HG02763 (cell line): ENCODE measurements around the gene SRPRA.
"Not testable (repeated sequence)": the region's sequence is repeated elsewhere in the genome, so short reads cannot be mapped to it uniquely, and the experiment has no call there.

Source experiments
- ATAC-seq: cut with Tn5 transposase; IDR thresholded peaks from one replicate; pipeline ENCODE4 v1.9.1; 2021; ENCODE audit warnings: mild to moderate bottlenecking, moderate library complexity; ENCODE audit not compliant: unreplicated experiment

Gene SRPRA

GRCh38 chr11:126282736-126283591 lies 14.3 kb upstream of the SRPRA start, which contains the start of gene TIRAP:
TSS of gene TIRAP (plus strand) at chr11:126283093. CDS start at chr11:126290895, 7,802 bp downstream.
- ATAC-seq: peak; percentile 49

GRCh38 chr11:126282361-126282735 lies 13.7 kb upstream of the SRPRA start:
- no peak for ATAC-seq

DNA sequence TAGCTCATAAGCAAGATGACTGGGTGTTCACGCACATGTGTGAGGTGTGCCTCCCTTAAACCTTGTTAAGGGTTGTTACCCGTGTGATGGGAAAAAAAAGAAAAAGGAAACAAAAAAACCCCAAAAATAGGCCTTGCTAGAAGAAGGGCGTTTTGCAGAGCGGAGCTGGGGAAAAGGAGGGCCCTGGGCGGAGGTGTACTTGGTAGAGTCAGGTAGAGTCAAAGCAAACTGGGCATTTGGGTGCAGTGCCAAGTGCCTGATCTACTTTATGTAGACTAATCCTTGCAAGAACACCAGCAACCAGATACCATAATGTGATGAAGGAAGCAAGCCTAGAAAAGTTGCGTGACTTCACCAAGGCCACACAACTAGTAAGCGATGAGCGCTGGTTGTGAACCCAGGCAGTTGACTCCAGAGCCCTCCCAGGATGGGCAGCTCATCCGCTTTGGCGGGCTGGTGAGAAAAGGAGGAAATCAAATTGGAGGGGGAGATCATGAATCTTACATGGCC lies 13.0 kb upstream of the SRPRA start:
- ATAC-seq: no peak

DNA sequence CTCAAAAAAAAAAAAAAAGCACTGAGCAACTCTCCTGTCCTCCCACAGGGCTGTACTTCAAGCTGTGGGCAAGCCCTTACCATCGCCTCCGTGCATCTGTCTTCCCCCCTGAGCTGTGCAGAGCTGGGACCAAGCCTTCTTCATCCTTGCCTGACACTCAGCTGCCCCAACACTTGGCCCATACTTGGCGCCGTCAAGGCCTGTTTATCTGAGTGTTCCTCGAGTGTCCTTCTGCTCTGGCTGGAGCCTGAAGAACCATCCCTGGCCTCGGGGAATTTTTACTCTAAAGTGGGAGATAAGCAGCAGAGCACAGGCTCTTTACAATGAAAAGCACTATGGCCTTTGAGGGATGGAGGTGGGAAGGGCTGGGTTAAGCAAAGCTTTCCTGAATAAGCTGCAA lies 12.6 kb upstream of the SRPRA start:
- ATAC-seq: no peak

DNA sequence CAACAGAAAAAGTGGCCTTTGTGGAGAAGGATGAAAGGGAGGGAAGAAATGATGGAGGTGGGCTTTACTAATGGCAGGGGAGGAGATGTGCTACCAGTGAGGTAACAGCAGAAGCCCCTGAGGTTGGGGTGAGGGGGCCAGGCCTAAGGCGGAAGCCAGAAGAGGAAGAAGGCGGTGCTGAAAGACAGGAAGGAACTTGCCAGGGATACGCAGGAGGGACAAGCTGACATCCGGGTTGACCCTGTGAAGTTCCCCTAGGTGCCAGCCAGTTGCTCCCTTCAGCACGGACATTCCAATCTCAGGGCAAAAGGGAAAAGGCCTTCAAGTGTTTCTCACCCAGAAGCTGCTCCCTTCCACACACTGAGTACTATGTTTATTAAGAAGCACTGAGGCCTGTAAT lies 11.9 kb upstream of the SRPRA start:
- ATAC-seq: no peak

- ATAC-seq: no peak
Observed at GRCh38 chr11:126279191-126279590, 10.5 kb upstream of the SRPRA start.

DNA sequence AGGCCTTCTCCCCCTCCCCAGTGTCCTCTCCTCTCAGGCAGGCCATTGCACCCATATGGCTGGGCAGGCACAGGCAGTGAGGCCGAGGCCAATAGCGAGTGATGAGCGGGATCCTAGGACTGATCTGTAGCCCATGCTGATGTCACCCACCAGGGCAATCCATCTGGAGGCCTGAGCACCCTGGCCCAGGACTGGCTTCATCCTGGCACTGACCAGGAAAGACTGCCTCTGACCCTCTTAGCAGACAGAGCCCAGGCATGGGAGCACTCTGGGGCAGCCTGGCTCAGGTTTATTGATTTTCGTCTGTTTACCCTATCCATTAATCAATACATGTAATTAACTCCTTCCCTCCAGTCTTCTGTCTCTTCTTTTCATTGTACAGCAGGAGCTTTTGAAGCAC lies 9.1 kb upstream of the SRPRA start:
- ATAC-seq: no peak

GRCh38 chr11:126277322-126277721 lies 8.6 kb upstream of the SRPRA start:
- no peak for ATAC-seq

DNA sequence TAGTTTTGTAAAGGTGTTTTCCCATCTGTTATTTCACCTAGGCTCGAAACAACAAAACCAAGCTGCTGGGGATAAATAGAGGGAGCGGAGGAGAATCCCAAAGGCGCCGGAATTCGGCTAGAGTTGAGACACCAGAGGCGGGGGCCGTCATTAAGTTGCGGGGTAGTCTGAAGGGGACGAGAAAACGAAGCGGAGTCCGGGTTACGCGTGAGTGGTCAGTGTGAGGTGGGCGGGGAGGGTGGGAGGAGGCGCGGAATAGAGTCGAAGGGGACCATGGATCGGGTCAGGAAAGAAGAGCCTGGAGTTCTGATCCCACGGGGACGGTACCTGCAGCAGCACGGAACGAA lies 361 bp downstream of the SRPRA start:
- no peak for ATAC-seq

GRCh38 chr11:126267650-126268049 lies 1.0 kb downstream of the SRPRA start:
- no peak for ATAC-seq

GRCh38 chr11:126265811-126266210 lies 2.9 kb downstream of the SRPRA start:
- ATAC-seq: no peak

GRCh38 chr11:126263489-126263888 lies 5.2 kb downstream of the SRPRA start:
- ATAC-seq: no peak

DNA sequence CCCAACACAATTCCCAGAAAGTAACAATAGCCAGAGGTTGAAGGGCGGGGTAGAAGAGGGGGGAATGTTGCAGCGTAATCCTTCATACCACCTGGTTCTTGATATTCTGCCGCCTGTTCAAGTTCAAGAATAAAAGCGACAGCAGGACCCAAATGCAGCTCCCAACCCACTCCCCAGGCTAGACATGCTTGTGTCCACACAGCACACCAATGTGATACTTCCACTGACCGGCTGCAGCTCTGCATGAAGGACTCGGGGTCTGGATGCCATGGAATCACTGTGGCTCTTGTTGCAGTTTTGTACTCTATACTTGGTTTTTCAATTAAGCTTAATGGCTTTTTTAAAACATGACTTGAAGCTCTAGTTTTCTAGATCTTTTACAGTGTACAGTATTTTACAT lies 6.5 kb downstream of the SRPRA start:
- ATAC-seq: no peak

GRCh38 chr11:126257764-126258163 lies 10.9 kb downstream of the SRPRA start:
- ATAC-seq: no peak

- no peak for ATAC-seq
Observed at GRCh38 chr11:126257144-126257543, 11.6 kb downstream of the SRPRA start.

DNA sequence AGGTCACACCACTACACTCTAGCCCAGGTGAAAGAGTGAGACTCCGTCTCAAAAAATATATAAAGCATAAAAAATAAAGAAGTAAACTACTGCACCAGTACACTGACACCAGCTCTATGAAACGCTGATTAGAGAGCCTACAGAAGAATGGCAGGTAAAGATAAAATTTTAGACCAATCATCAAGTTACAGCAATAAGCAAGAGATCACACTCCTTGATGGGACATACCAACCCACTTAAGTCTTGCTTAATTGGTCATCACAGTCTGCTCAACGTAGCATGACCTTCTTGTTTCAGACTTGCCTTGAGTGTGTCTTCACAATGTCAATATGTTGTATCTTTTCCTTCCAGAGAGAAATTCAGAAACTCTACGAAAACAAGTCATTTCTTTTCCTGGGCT lies 12.5 kb downstream of the SRPRA start:
- no peak for ATAC-seq

DNA sequence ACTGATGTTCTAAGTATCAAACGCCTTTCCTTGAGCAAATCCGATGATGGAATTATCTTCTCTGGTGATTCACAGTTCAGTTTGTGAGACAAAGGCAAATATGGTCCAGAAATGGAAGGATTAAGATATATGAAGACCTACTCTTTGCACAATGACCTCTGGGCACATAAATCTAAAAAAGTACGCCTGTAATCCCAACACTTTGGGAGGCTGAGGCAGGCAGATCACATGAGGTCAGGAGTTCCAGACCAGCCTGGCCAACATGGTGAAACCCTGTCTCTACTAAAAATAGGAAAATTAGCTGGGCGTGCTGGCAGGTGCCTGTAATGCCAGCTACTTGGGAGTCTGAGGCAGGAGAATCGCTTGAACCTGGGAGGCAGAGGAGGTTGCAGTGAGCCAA lies 13.2 kb downstream of the SRPRA start:
- ATAC-seq: not testable (repeated sequence)

DNA sequence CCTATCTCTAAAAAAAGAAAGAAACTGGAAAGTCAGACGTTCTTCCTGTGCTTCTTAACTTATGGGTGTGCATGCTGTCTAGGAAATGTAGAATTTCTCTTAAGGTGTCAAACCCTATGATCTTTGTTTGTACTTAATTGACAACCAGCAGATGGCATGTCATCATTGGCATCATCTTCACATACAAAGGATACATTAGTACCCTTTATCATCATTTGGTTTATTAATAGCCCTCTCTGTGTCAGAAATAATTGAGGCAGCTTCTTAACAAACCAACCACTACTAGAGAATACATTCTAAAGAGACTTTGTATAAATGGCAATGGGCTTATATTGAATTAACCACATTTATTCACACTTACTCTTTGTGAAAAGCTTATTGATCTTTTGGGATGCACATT lies 13.9 kb downstream of the SRPRA start:
- no peak for ATAC-seq

DNA sequence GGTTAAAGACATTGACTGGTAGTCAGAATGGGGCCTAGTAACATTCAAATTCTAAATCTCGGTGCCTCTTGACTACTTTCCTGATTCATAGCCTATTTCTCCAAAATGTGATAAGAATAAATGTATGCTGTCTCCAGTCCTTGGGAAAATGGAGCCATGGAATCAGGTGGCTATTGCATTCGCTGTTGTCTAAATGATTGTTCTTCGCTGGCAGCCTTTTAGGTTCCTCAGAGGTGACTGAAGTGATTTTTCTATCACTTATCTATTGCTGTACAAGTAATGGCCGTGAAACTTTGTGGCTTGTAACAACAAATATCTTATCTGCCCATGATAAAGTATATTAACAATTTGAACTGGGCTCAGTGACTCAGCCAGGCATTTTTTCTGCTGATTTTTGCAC lies 15.4 kb downstream of the SRPRA start:
- ATAC-seq: no peak

GRCh38 chr11:126246636-126247035 lies 22.1 kb downstream of the SRPRA start:
- ATAC-seq: no peak

- ATAC-seq: no peak
Observed at GRCh38 chr11:126233391-126233790, 35.3 kb downstream of the SRPRA start.

- no peak for ATAC-seq
Observed at GRCh38 chr11:126232683-126233082, 36.0 kb downstream of the SRPRA start.
